Neutrophil (primary cell): ENCODE results near the gene RTN4.

Experiments used
- H3K27ac ChIP-seq: fragments of 200-600 bp; sonication (generic); 2 replicates; pipeline ENCODE4 v1.5.1; 2016; ENCODE audit warnings: mild to moderate bottlenecking, moderate library complexity
- H3K27me3 ChIP-seq: fragments of 200-600 bp; sonication (generic); 2 replicates; pipeline ENCODE4 v1.6.0; 2016; ENCODE audit warnings: mild to moderate bottlenecking
- H3K36me3 ChIP-seq: fragments of 200-600 bp; sonication (generic); 2 replicates; pipeline ENCODE4 v1.5.1; 2017
- H3K4me1 ChIP-seq, 2 experiments: fragments of 200-600 bp in 1 of 2; sonication (generic) in 1 of 2; 1 replicate in 1 of 2; 2 replicates in 1 of 2; pipeline versions ENCODE4 v1.5.1 to v1.6.1; 2013 to 2016; ENCODE audit warnings: low read depth in 1 of 2, low read length in 1 of 2, mild to moderate bottlenecking in 1 of 2, moderate library complexity in 1 of 2; ENCODE audit not compliant: control insufficient read depth in 1 of 2, insufficient read depth in 1 of 2
- H3K4me3 ChIP-seq, 2 experiments: fragments of 200-600 bp in 1 of 2; sonication (generic) in 1 of 2; 1 replicate in 1 of 2; 2 replicates in 1 of 2; pipeline ENCODE4 v1.5.1; 2013 to 2016; ENCODE audit warnings: low read depth in 1 of 2, low read length in 1 of 2, mild to moderate bottlenecking in 1 of 2, moderate library complexity in 1 of 2
- H3K9me3 ChIP-seq: fragments of 200-600 bp; sonication (generic); 2 replicates; pipeline ENCODE4 v1.5.1; 2016
- TF ChIP-seq, protein P1 (sequence below): fragments of 200-600 bp; sonication (generic); IDR thresholded peaks from 2 replicates; pipeline ENCODE4 v1.5.1; 2016; ENCODE audit warnings: antibody characterized with exemption

The RTN4 gene

DNA sequence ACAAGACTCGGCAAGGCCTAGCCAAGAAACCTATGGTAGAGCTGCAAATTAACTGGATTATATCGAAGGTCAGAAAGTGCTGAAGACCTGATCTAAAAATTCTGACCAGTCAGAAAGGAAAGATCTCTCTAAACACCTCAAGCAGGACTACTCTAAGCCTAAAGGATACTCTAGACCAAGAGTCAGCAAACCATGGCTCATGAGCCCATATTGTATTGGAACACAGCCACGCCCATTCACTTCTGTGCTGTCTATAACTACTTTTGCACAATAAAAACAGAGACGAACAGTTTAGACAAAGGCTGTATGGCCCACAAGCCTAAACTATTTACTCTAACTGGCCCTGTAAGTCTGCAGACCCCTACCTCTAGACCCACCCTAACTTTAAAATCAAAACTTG, 18.7 kb downstream of the RTN4 start:
- Histone ChIP-seq H3K27ac (peak overlapping the region; percentile 34), H3K9me3 (no peaks in the 10 kb centered on the region), H3K4me1 (peaks cover 26 to 32% of the 10 kb centered on the region in 2 experiments), H3K36me3 (no peaks in the 10 kb centered on the region), H3K4me3 (no peak overlapping the region), H3K27me3 (no peaks in the 10 kb centered on the region)
- TF ChIP-seq, protein P1, sequence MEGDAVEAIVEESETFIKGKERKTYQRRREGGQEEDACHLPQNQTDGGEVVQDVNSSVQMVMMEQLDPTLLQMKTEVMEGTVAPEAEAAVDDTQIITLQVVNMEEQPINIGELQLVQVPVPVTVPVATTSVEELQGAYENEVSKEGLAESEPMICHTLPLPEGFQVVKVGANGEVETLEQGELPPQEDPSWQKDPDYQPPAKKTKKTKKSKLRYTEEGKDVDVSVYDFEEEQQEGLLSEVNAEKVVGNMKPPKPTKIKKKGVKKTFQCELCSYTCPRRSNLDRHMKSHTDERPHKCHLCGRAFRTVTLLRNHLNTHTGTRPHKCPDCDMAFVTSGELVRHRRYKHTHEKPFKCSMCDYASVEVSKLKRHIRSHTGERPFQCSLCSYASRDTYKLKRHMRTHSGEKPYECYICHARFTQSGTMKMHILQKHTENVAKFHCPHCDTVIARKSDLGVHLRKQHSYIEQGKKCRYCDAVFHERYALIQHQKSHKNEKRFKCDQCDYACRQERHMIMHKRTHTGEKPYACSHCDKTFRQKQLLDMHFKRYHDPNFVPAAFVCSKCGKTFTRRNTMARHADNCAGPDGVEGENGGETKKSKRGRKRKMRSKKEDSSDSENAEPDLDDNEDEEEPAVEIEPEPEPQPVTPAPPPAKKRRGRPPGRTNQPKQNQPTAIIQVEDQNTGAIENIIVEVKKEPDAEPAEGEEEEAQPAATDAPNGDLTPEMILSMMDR: no peak

DNA sequence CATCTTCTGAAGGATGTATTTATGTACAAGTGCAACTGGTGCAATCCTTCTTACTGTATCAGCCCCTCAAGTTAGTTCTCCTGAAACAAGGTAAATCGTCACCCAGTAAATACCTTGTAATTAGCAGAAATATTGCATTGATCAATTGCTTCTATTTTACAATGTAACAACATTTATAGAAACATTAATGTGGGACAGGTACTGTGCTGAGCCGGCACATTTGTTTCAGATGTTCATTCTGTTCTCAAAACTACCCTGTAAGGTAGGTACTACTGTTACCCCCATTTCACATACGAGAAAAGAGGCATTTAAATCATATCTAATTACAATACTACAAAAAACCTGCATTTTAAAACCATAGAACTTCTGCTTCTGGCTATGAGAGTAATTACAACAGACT, 19.5 kb downstream of the RTN4 start:
- TF ChIP-seq, protein P1: no peak
- Histone ChIP-seq H3K4me3 (no peak overlapping the region), H3K27me3 (no peaks in the 10 kb centered on the region), H3K9me3 (no peaks in the 10 kb centered on the region), H3K27ac (peak overlapping the region; percentile 34), H3K4me1 (peaks cover 34 to 37% of the 10 kb centered on the region in 2 experiments), H3K36me3 (no peaks in the 10 kb centered on the region)

DNA sequence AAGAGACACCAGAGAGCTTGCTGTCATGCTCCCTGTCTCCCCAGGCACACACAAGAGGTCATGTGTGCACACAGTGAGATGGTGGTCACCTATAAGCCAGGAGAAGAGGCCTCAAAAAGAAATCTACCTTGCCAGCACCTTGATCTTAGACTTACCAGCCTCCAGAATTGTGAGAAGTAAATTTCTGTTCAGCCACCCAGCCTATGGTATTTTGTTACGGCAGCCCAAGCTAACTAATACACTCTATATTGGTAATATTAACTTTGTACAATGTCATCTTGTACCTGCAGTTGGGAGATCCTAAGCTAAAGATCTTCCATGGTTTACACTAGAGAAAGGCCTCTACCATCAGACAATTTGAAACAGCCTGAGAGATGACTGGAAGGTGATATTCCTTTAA, 21.2 kb downstream of the RTN4 start:
- H3K27ac ChIP-seq: no peak overlapping the region
- TF ChIP-seq, protein P1: no peak
- H3K4me1 ChIP-seq: peaks cover 48 to 51% of the 10 kb centered on the region in 2 experiments
- H3K36me3 ChIP-seq: no peaks in the 10 kb centered on the region
- H3K27me3 ChIP-seq: no peaks in the 10 kb centered on the region
- H3K9me3 ChIP-seq: no peaks in the 10 kb centered on the region
- no peak overlapping the region for H3K4me3 ChIP-seq

DNA sequence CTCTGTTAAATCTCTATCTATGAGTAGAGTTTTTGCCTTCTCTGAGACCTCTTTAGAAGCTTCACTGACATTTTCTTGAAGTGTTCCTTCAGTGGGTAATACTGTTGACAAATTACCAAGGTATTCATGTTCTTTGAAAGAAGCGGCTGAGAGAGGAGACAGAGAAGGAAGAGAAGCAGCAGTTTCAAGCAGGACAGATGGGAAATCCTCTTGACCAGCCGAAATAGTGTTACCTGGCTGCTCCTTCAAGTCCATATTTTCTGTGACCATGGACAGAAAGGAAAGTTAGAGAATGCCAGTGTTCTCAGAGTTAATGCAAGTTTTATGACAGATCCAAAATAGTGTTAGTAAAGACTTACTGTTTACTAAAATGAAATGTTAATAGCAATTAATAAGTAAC, 23.0 kb downstream of the RTN4 start:
- TF ChIP-seq, protein P1: no peak
- H3K9me3 ChIP-seq: no peaks in the 10 kb centered on the region
- H3K36me3 ChIP-seq: no peaks in the 10 kb centered on the region
- no peaks in the 10 kb centered on the region for H3K27me3 ChIP-seq
- peak overlapping the region; percentile 59 for H3K27ac ChIP-seq
- no peak overlapping the region for H3K4me3 ChIP-seq
- H3K4me1 ChIP-seq: peaks cover 47 to 51% of the 10 kb centered on the region in 2 experiments

DNA sequence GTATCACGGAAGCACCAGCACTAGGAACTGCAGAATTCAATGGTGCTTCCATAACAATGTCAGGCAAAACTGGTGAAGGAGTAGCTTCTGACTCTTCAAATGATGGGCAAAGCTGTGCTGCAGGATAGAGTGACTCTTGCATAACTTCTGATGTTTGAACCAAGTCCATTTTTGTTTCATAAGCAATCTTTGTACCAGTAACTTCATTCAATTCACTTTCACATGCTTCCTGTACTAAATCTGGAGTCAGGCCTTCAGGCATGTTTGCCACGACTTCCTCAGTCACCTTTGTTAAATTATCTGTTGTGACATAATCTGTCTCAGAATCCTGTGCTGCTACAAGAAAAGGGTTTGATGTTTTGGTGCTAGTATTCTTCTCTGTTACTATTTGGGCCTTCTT, 24.0 kb downstream of the RTN4 start:
- Histone ChIP-seq H3K27me3 (no peaks in the 10 kb centered on the region), H3K27ac (peak overlapping the region; percentile 59), H3K4me1 (peaks cover 58 to 61% of the 10 kb centered on the region in 2 experiments)

More for the DNA sequence above, 24.0 kb downstream of the RTN4 start:
- no peaks in the 10 kb centered on the region for H3K9me3 ChIP-seq
- no peaks in the 10 kb centered on the region for H3K36me3 ChIP-seq
- no peak overlapping the region for H3K4me3 ChIP-seq
- TF ChIP-seq, protein P1: no peak
